ENCODE data around the gene TPGS2.

The TPGS2 gene

GRCh38 chr18:36798738-36799473 is 29.9 kb downstream of the TPGS2 start (continued):
- no peak for TF ChIP-seq ZNF70 (CRISPR knock-in tag; IDR thresholded peaks at IDR 0.05)
- no peak for TF ChIP-seq CREB5 (CRISPR knock-in tag; IDR thresholded peaks at IDR 0.05; ENCODE audit: low read depth)
- TF ChIP-seq CSDC2 (CRISPR knock-in tag; IDR thresholded peaks at IDR 0.05) = no peak

- ATAC-seq = no peak
- TF ChIP-seq ZFP30 (CRISPR knock-in tag; IDR thresholded peaks at IDR 0.05) (no peak), ZNF8 (CRISPR knock-in tag; IDR thresholded peaks at IDR 0.05) (no peak), RARB (CRISPR knock-in tag; IDR thresholded peaks at IDR 0.05) (no peak)
Measured at GRCh38 chr18:36792634-36793283, 36.0 kb downstream of the TPGS2 start.

- ATAC-seq = peak; percentile 57
- TF ChIP-seq TCF4 (CRISPR knock-in tag; IDR thresholded peaks at IDR 0.05; ENCODE audit: borderline replicate concordance) = no peak
- no peak for TF ChIP-seq ZFP3 (CRISPR knock-in tag; IDR thresholded peaks at IDR 0.05)
- no peak for TF ChIP-seq ZNF565 (CRISPR knock-in tag; conservative IDR thresholded peaks at IDR 0.05; ENCODE audit: low read depth)
- no peak for TF ChIP-seq OSR1 (CRISPR knock-in tag; IDR thresholded peaks at IDR 0.05)
- no peak for TF ChIP-seq ESRRG (CRISPR knock-in tag; IDR thresholded peaks at IDR 0.05)
- TF ChIP-seq ZNF70 (CRISPR knock-in tag; IDR thresholded peaks at IDR 0.05) = no peak
- TF ChIP-seq ZC3H10 (CRISPR knock-in tag; IDR thresholded peaks at IDR 0.05) = no peak
- TF ChIP-seq RARB (CRISPR knock-in tag; IDR thresholded peaks at IDR 0.05) = no peak
- TF ChIP-seq SNAI2 (CRISPR knock-in tag; IDR thresholded peaks at IDR 0.05) = no peak
- no peak for TF ChIP-seq PPARA (CRISPR knock-in tag; IDR thresholded peaks at IDR 0.05; ENCODE audit: borderline replicate concordance)
- no peak for TF ChIP-seq TOX (CRISPR knock-in tag; IDR thresholded peaks at IDR 0.05; ENCODE audit: borderline replicate concordance)
- no peak for TF ChIP-seq POU6F1 (CRISPR knock-in tag; IDR thresholded peaks at IDR 0.05; ENCODE audit: borderline replicate concordance, low read depth)
- no peak for TF ChIP-seq CSRNP3 (CRISPR knock-in tag; IDR thresholded peaks at IDR 0.05)
- no peak for TF ChIP-seq ZNF8 (CRISPR knock-in tag; IDR thresholded peaks at IDR 0.05)
- TF ChIP-seq CSDC2 (CRISPR knock-in tag; IDR thresholded peaks at IDR 0.05) = no peak
Measured at GRCh38 chr18:36786686-36787085, 42.1 kb downstream of the TPGS2 start.

GRCh38 chr18:36783792-36784191 is 45.0 kb downstream of the TPGS2 start:
- no peak for ATAC-seq
- TF ChIP-seq BACH2 (CRISPR knock-in tag; IDR thresholded peaks at IDR 0.05; ENCODE audit: borderline replicate concordance) (no peak), ISL1 (CRISPR knock-in tag; IDR thresholded peaks at IDR 0.05) (no peak), ZC3H10 (CRISPR knock-in tag; IDR thresholded peaks at IDR 0.05) (no peak), SNAI2 (CRISPR knock-in tag; IDR thresholded peaks at IDR 0.05) (no peak), ARNTL (CRISPR knock-in tag; IDR thresholded peaks at IDR 0.05; ENCODE audit: borderline replicate concordance, low read depth) (no peak), GLIS3 (CRISPR knock-in tag; IDR thresholded peaks at IDR 0.05) (no peak)

GRCh38 chr18:36782710-36783109 is 46.1 kb downstream of the TPGS2 start:
- no peak for ATAC-seq
- TF ChIP-seq CREB5 (CRISPR knock-in tag; IDR thresholded peaks at IDR 0.05; ENCODE audit: low read depth) (no peak), ARNTL (CRISPR knock-in tag; IDR thresholded peaks at IDR 0.05; ENCODE audit: borderline replicate concordance, low read depth) (no peak), GLIS3 (CRISPR knock-in tag; IDR thresholded peaks at IDR 0.05) (no peak), ZC3H10 (CRISPR knock-in tag; IDR thresholded peaks at IDR 0.05) (no peak), RARB (CRISPR knock-in tag; IDR thresholded peaks at IDR 0.05) (no peak)

All from SK-N-SH treated with all-trans-retinoic acid at 6 μM for 48 hours (cell line).